HEK293T (cell line): ENCODE results near the gene CD247.

Experiments used
- CTCF ChIA-PET: fragments of 350-600 bp; formaldehyde crosslinking; extraction: SDS; loops from one replicate; lab custom pipeline; 2021; ENCODE audit warnings: antibody characterized with exemption, inconsistent platforms; lab: Yijun Ruan, JAX
- POLR2A ChIA-PET: fragments of 350-600 bp; formaldehyde crosslinking; extraction: SDS; loops from one replicate; lab custom pipeline; 2020; ENCODE audit warnings: antibody characterized with exemption, inconsistent platforms; lab: Yijun Ruan, JAX
- DNase-seq: peaks from one replicate; pipeline ENCODE4 v3.0.0; 2012; ENCODE audit warnings: mixed read lengths; ENCODE audit errors: extremely low spot score
- ARNT ChIP-seq: fragments of 450-650 bp; IDR thresholded peaks from 2 replicates; pipeline ENCODE4 v1.6.1; 2017; ENCODE audit warnings: mild to moderate bottlenecking
- BHLHE40 ChIP-seq: fragments of 450-650 bp; IDR thresholded peaks from 2 replicates; pipeline ENCODE4 v1.6.1; 2016; ENCODE audit warnings: mild to moderate bottlenecking, moderate library complexity, borderline replicate concordance
- CTBP1 ChIP-seq: fragments of 450-650 bp; IDR thresholded peaks from 2 replicates; pipeline ENCODE4 v1.6.1; 2016; ENCODE audit warnings: borderline replicate concordance
- ELF4 ChIP-seq: fragments of 450-650 bp; IDR thresholded peaks from 2 replicates; pipeline ENCODE4 v1.6.1; 2017; ENCODE audit warnings: antibody characterized with exemption
- FOXA1 ChIP-seq: fragments of 450-650 bp; IDR thresholded peaks from 2 replicates; pipeline ENCODE4 v1.6.1; 2016; ENCODE audit warnings: mild to moderate bottlenecking
- FOXK2 ChIP-seq: fragments of 450-650 bp; IDR thresholded peaks from 2 replicates; pipeline ENCODE4 v1.6.1; 2016; ENCODE audit warnings: mild to moderate bottlenecking
- FOXM1 ChIP-seq: fragments of 450-650 bp; IDR thresholded peaks from 2 replicates; pipeline ENCODE4 v1.6.1; 2017; ENCODE audit warnings: mild to moderate bottlenecking, borderline replicate concordance
- HDGF ChIP-seq: fragments of 450-650 bp; IDR thresholded peaks from 2 replicates; pipeline ENCODE4 v1.6.1; 2017; ENCODE audit warnings: antibody characterized with exemption, borderline replicate concordance
- L3MBTL2 ChIP-seq: fragments of 450-650 bp; conservative IDR thresholded peaks from 2 replicates; pipeline ENCODE4 v1.6.1; 2016; ENCODE audit warnings: mild to moderate bottlenecking
- LEF1 ChIP-seq: fragments of 450-650 bp; IDR thresholded peaks from 2 replicates; pipeline ENCODE4 v1.6.1; 2017; ENCODE audit warnings: mild to moderate bottlenecking, borderline replicate concordance
- NFRKB ChIP-seq: fragments of 450-650 bp; IDR thresholded peaks from 2 replicates; pipeline ENCODE4 v1.6.1; 2016; ENCODE audit warnings: mild to moderate bottlenecking, moderate library complexity
- PKNOX1 ChIP-seq: fragments of 450-650 bp; IDR thresholded peaks from 2 replicates; pipeline ENCODE4 v1.6.1; 2016
- SP1 ChIP-seq: fragments of 450-650 bp; IDR thresholded peaks from 2 replicates; pipeline ENCODE4 v1.6.1; 2017
- SUZ12 ChIP-seq: fragments of 450-650 bp; IDR thresholded peaks from 2 replicates; pipeline ENCODE4 v1.6.1; 2016; ENCODE audit warnings: mild to moderate bottlenecking
- TARDBP ChIP-seq: fragments of 450-650 bp; IDR thresholded peaks from 2 replicates; pipeline ENCODE4 v1.6.1; 2016
- ZNF384 ChIP-seq: fragments of 450-650 bp; IDR thresholded peaks from 2 replicates; pipeline ENCODE4 v1.6.1; 2016

Gene CD247

GRCh38 chr1:167526667-167527383 is 8.5 kb upstream of the CD247 start:
- POLR2A ChIA-PET = no interaction called here
- no peak for DNase-seq
- no peak for TF ChIP-seq FOXM1
- TF ChIP-seq SUZ12 = no peak
- TF ChIP-seq FOXK2 = no peak
- TF ChIP-seq TARDBP = no peak
- no peak for TF ChIP-seq LEF1
- no peak for TF ChIP-seq PKNOX1
- TF ChIP-seq ZNF384 = no peak
- TF ChIP-seq L3MBTL2 = no peak
- TF ChIP-seq SP1 = no peak
- no peak for TF ChIP-seq HDGF
- no peak for TF ChIP-seq NFRKB
- TF ChIP-seq CTBP1 = no peak
- no peak for TF ChIP-seq ARNT
- no peak for TF ChIP-seq FOXA1
- TF ChIP-seq BHLHE40 = no peak
- CTCF ChIA-PET = no interaction called here

GRCh38 chr1:167524651-167525050 is 6.3 kb upstream of the CD247 start:
- CTCF ChIA-PET = no interaction called here
- DNase-seq = no peak
- POLR2A ChIA-PET = no interaction called here
- TF ChIP-seq TARDBP (no peak), CTBP1 (no peak), FOXM1 (no peak), SUZ12 (no peak), SP1 (no peak), LEF1 (no peak), FOXK2 (no peak), FOXA1 (no peak), ARNT (no peak), HDGF (no peak), PKNOX1 (no peak), L3MBTL2 (no peak), NFRKB (no peak), BHLHE40 (no peak), ELF4 (no peak)

- no peak for DNase-seq
- TF ChIP-seq FOXA1 (no peak), BHLHE40 (no peak), CTBP1 (no peak), FOXM1 (no peak), HDGF (no peak), ARNT (no peak), L3MBTL2 (no peak), FOXK2 (no peak), PKNOX1 (no peak), NFRKB (no peak), ELF4 (no peak), LEF1 (no peak), SUZ12 (no peak), ZNF384 (no peak), TARDBP (no peak), SP1 (no peak)
- CTCF ChIA-PET = no interaction called here
- POLR2A ChIA-PET = no interaction called here
Observed at GRCh38 chr1:167522246-167522645, 3.9 kb upstream of the CD247 start.

GRCh38 chr1:167520711-167521206 is 2.4 kb upstream of the CD247 start:
- ChIA-PET POLR2A (no interaction called here), CTCF (no interaction called here)
- no peak for TF ChIP-seq FOXA1
- TF ChIP-seq CTBP1 = no peak
- no peak for TF ChIP-seq BHLHE40
- no peak for TF ChIP-seq LEF1
- TF ChIP-seq ZNF384 = no peak
- no peak for TF ChIP-seq TARDBP
- no peak for TF ChIP-seq SUZ12
- no peak for TF ChIP-seq ARNT
- no peak for TF ChIP-seq PKNOX1
- TF ChIP-seq NFRKB = no peak
- TF ChIP-seq FOXM1 = no peak
- TF ChIP-seq L3MBTL2 = no peak
- no peak for TF ChIP-seq SP1
- TF ChIP-seq HDGF = no peak
- no peak for TF ChIP-seq ELF4
- TF ChIP-seq FOXK2 = no peak
- DNase-seq = no peak

GRCh38 chr1:167517535-167518330 is 596 bp downstream of the CD247 start:
- DNase-seq = no peak
- TF ChIP-seq LEF1 (no peak), FOXA1 (no peak), TARDBP (no peak), CTBP1 (no peak), SP1 (no peak), FOXK2 (no peak), PKNOX1 (no peak), BHLHE40 (no peak), ELF4 (no peak), NFRKB (no peak), ARNT (no peak), SUZ12 (no peak), L3MBTL2 (no peak)
- ChIA-PET POLR2A (interaction anchor here (1.5 kb wide), 1 partner anchor 297 kb away, joined by 4 read pairs; the partner anchor contains the start of gene POU2F1), CTCF (no interaction called here)
